ENCODE results near the gene KRTAP10-3. TPM values are rescaled to one million over a fixed set of nuclear protein-coding genes. Genes with fewer than 3 reads are reported as not detected.
A peak's percentile ranks its signal among the peaks of the same experiment; 100 is the strongest.

Gene KRTAP10-3
- total RNA-seq, 1 experiment from 2014 or later, result not detected

DNA sequence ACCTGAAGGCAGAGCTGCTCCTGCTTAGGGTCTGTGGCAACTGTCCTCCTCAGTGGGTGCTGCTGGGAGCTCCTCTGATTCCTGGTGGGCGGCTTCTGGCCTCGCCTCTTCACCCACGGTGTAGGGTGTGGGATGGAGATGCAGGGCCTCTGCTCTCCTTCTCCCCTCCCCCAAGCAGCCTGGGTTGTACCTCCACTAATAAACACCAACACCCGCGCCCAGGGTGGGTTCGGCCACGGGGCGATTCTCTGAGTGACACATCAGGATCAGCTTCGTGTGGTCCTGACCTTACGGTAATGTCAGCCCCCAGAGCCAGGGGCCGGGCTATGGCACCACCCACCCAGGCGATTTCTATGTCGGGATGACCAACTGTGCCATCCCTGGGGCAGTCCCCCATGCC, 42.3 kb downstream of the KRTAP10-3 start:
- Histone ChIP-seq H3K9me2 (ENCODE audit: insufficient read depth) (no peaks in the 10 kb centered on the region), H3K4me3 (replicated peaks in 1 of 2; ENCODE audit: low read depth in 1 of 2, low read length in 2 of 2) (peak overlapping the region in 1 of 2 experiments; percentile 65; a peak in 1 of 4 replicates), H3K79me2 (ENCODE audit: insufficient read depth, low read length) (peaks cover 12% of the 10 kb centered on the region; the same call in 1 of the 2 replicates), H3K4me1 (ENCODE audit: control insufficient read depth in 1 of 2, insufficient read depth in 2 of 2, low read length in 2 of 2) (peaks cover 3 to 13% of the 10 kb centered on the region in 2 experiments; a peak in 2 of 4 replicates), H3K9me3 (ENCODE audit: control insufficient read depth in 1 of 2, insufficient read depth in 1 of 2, low read depth in 1 of 2, low read length in 2 of 2) (no peaks in the 10 kb centered on the region), H3K27me3 (ENCODE audit: insufficient read depth, low read length) (no peaks in the 10 kb centered on the region), H3K27ac (ENCODE audit: low read depth, low read length) (no peak overlapping the region), H3K36me3 (ENCODE audit: control insufficient read depth in 1 of 2, insufficient read depth in 2 of 2, low read length in 2 of 2) (no peaks in the 10 kb centered on the region), H3K4me2 (ENCODE audit: low read length) (peak overlapping the region; percentile 78), H3K9ac (ENCODE audit: low read length) (0 out of 2 replicates have a peak overlapping the region, but pooled peaks have one; percentile 21), H2AFZ (ENCODE audit: low read depth, low read length, poor library complexity, severe bottlenecking) (no peak overlapping the region), H4K20me1 (ENCODE audit: insufficient read depth) (no peaks in the 10 kb centered on the region)
- RAD21 ChIA-PET (ENCODE audit: low non-redundant PET in 1 of 2, low total read pairs in 2 of 2, uncharacterized antibody in 2 of 2, unreplicated experiment in 2 of 2), result no interaction called here
- TF ChIP-seq, protein P1, sequence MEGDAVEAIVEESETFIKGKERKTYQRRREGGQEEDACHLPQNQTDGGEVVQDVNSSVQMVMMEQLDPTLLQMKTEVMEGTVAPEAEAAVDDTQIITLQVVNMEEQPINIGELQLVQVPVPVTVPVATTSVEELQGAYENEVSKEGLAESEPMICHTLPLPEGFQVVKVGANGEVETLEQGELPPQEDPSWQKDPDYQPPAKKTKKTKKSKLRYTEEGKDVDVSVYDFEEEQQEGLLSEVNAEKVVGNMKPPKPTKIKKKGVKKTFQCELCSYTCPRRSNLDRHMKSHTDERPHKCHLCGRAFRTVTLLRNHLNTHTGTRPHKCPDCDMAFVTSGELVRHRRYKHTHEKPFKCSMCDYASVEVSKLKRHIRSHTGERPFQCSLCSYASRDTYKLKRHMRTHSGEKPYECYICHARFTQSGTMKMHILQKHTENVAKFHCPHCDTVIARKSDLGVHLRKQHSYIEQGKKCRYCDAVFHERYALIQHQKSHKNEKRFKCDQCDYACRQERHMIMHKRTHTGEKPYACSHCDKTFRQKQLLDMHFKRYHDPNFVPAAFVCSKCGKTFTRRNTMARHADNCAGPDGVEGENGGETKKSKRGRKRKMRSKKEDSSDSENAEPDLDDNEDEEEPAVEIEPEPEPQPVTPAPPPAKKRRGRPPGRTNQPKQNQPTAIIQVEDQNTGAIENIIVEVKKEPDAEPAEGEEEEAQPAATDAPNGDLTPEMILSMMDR (IDR thresholded peaks at IDR 0.05 in 2 of 3, conservative IDR thresholded peaks at IDR 0.05 in 1 of 3; ENCODE audit: borderline replicate concordance in 1 of 3, insufficient read depth in 1 of 3, low read depth in 2 of 3, low read length in 2 of 3), result no peak
- TF ChIP-seq YY1 (IDR thresholded peaks at IDR 0.05; ENCODE audit: extremely low read depth, insufficient replicate concordance, low read depth, low read length) (no peak), CBX3 (IDR thresholded peaks at IDR 0.05; ENCODE audit: low read depth) (no peak), RAD21 (IDR thresholded peaks at IDR 0.05; ENCODE audit: low read depth) (no peak), ELF1 (IDR thresholded peaks at IDR 0.05; ENCODE audit: borderline replicate concordance, low read depth) (no peak), CEBPB (IDR thresholded peaks at IDR 0.05; ENCODE audit: low read depth) (no peak), EGR1 (IDR thresholded peaks at IDR 0.05; ENCODE audit: low read depth) (no peak)
- TF ChIP-seq, protein P2, sequence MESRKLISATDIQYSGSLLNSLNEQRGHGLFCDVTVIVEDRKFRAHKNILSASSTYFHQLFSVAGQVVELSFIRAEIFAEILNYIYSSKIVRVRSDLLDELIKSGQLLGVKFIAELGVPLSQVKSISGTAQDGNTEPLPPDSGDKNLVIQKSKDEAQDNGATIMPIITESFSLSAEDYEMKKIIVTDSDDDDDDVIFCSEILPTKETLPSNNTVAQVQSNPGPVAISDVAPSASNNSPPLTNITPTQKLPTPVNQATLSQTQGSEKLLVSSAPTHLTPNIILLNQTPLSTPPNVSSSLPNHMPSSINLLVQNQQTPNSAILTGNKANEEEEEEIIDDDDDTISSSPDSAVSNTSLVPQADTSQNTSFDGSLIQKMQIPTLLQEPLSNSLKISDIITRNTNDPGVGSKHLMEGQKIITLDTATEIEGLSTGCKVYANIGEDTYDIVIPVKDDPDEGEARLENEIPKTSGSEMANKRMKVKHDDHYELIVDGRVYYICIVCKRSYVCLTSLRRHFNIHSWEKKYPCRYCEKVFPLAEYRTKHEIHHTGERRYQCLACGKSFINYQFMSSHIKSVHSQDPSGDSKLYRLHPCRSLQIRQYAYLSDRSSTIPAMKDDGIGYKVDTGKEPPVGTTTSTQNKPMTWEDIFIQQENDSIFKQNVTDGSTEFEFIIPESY (IDR thresholded peaks at IDR 0.05; ENCODE audit: extremely low read depth, insufficient replicate concordance, low read length), result no peak
- CTCF ChIA-PET, result interaction anchor here (2.9 kb wide), 1 partner anchor 277 kb away, joined by 11 read pairs; no protein-coding TSS in a partner anchor
- intact Hi-C loops (cut with micrococcal nuclease), result loop anchor here (10.0 kb wide), 1 partner anchor 618 kb away; no protein-coding TSS in a partner anchor
- POLR2A ChIA-PET, result no interaction called here
- ATAC-seq, result no peak
- BruUV-seq (replicated peaks), result no TSS peak
- no peak for DNase-seq (ENCODE audit: low read depth, low spot score)
